GM21619 (cell line): ENCODE measurements around the gene ELFN2.

Experiments
- ATAC-seq: cut with Tn5 transposase; IDR thresholded peaks from one replicate; pipeline ENCODE4 v1.9.1; 2021; ENCODE audit not compliant: unreplicated experiment

Gene ELFN2

GRCh38 chr22:37428649-37429586, 1.6 kb upstream of the ELFN2 start:
- ATAC-seq = no peak

- ATAC-seq = no peak
Observed at GRCh38 chr22:37427711-37428635, 694 bp upstream of the ELFN2 start.

DNA sequence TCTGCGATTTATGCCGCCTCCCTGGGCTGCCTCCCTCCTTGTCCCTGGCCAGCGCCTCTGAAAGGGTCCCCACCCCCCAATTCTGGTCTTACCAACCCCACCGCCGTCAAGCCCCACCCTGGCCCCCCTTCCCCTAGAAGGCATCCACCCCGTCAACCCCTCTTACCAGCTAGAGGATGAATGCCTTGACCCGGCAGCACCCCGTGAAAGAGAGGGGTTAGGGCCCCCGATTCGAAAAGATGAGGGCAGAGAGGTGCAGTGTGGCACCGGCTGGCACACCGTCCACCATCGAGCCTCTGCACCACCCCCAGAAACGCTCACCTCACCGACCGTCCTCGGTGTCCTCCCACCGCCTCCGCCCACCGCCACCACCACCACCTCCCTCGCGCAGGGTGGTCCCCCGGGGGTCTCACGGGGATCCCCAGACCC, 559 bp downstream of the ELFN2 start:
- ATAC-seq = no peak

GRCh38 chr22:37425800-37426705, 1.2 kb downstream of the ELFN2 start:
- no peak for ATAC-seq

DNA sequence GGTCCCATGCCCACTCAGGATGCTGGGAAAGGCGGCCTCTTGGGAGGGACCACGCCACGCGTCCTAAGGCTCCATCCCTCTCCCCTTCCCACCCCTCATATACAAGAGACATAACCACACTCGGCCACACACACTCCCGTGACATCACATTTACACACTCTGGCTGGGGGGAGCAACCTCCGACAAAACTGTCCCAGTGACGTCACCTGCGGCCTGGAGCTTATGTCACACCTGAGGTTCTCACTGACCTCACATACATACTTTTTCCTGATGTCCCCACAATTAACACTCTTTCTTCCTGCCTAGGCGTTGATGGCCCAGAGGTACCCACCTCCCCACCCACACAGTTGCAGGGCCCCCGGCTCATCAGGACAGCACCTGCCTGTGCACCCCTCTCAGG, 1.9 kb downstream of the ELFN2 start:
- no peak for ATAC-seq

- ATAC-seq = no peak
Observed at GRCh38 chr22:37423283-37423682, 4.0 kb downstream of the ELFN2 start.

DNA sequence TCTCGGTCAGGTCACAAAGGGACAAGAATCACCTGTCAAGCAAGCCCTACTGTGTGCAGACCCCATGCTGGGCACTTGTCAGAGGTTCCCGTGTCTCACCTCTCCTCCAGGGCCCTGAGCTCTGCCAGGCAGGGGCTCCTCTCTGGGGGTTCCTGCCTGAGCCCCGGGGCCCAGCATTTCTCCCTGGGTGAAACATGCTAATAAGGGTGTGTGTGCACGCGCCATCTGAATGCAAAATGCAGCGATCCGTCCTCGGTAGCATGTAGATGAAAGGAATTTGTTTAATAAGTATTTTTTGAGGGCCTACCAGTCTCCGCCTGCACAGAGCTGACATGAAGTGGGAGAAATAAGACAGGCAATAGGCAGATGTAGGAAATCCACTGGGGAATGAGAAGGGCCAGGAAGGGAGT, 5.8 kb downstream of the ELFN2 start:
- no peak for ATAC-seq

- ATAC-seq = no peak
Observed at GRCh38 chr22:37420686-37421467, 6.4 kb downstream of the ELFN2 start.

GRCh38 chr22:37419969-37420685, 7.2 kb downstream of the ELFN2 start:
- no peak for ATAC-seq

DNA sequence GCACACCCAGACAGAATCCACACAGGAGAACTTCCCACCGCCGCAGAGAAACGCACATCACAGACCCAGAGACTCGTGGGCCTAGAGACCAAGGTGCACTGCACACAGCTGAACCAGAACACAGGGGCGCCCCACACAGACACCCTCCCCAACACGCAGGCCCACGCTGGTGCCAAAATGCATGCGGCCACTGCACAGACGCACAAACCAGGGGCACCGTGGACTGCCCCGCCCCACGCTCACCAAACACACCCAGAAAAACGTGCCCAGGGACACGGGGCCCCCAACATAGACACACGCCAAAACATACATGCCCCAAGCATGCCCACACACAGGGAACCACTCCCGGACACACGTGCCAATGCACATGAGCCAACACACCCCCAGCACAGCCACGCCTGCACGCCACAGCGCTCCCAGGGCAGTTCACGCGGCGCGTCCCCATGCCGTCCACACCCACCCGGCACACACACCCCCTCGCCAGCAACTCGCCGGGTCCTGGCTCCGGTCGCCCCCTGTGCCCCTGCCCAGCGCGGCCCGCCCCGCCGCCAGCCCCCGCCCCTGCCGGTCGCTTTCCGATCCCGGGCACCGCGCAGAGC, 7.8 kb downstream of the ELFN2 start:
- no peak for ATAC-seq

DNA sequence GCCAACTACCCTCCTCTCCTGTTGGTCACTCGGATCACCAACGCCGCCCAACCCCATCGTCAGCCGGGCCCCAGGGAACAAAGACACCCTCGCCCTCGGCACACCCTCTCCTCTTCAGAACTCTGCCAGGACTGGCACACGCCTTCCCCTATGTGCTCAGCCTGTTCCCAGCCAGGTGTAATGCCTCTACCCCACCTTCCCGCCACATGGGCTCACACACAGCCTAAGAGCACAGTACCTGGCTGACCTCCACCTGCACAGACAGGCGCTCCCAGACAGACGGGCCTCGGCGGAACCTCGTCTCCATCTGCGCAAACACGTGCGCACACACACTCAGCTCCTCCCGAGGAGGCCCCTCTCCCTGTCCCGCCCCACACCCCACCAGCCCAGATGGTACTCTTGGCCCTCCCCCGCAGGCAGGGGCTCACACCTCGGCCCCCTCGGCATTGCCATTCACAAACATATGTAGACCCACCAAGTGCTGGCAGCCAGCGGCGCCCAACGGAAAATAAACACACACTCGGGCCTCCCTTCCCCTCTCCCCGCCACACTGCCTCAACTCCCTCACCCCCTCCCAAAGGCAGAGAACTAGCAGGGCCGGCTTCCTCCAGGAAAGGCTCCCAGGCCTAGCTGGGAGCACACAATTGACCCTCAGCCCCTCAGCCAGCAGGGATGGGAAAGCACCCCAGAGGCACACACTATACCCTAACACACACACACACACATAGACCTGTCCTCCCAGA, 8.5 kb downstream of the ELFN2 start:
- ATAC-seq = no peak

DNA sequence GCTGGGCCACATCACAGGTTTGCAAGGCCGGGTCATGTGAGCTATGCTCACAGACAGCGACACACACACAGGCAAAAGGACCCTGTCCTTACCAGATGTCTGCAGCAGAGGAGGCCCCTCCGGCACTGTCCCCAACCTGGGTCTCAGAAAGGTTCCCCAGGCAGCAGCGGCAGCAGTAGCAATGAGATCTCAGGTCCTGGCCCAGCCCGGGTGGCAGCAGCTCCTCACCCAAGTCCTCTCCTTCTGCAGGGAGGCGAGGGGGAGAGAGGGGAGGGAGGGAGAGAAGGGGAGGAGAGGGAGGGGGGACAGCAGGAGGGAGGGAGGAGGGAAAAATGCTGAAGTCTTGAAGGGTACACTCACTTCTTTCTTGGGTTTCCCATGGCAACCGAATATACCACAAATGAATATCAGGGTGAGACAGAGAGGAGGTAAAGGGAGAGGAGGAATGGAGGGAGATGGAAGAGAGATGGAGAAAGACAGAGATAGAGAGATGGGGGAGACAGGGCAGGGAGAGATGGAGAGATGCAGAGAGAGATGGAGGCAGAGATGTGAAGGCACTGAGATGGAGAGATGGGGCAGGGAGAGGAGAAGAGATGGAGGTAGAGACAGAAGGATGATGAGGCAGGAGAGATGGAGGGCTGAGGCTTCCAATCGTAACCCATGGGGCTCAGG, 9.5 kb downstream of the ELFN2 start:
- ATAC-seq = no peak

GRCh38 chr22:37417264-37417663, 10.0 kb downstream of the ELFN2 start:
- ATAC-seq = no peak

- no peak for ATAC-seq
Observed at GRCh38 chr22:37416827-37417226, 10.5 kb downstream of the ELFN2 start.

- ATAC-seq = no peak
Observed at GRCh38 chr22:37416389-37416788, 10.9 kb downstream of the ELFN2 start.

DNA sequence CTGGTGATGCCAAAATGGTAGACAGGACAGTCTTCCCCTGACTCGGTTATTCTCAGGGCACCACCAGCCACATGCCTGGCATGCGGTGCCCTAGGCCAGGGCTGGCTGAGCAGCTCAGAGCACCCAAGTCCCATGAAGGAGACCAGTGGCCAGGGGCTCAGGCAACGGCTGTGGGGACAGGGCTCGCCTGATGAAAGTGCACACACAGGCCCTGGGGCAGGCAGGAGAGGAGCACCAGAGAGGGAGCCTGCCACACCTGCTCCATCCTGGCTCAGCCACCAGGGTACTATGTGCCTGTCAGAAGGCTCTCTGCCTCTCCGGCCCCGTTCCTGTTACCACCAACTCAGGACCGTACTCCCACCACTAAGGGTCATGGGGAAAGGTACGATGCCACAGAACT, 12.1 kb downstream of the ELFN2 start:
- no peak for ATAC-seq

GRCh38 chr22:37414288-37414687, 13.0 kb downstream of the ELFN2 start:
- ATAC-seq = no peak

DNA sequence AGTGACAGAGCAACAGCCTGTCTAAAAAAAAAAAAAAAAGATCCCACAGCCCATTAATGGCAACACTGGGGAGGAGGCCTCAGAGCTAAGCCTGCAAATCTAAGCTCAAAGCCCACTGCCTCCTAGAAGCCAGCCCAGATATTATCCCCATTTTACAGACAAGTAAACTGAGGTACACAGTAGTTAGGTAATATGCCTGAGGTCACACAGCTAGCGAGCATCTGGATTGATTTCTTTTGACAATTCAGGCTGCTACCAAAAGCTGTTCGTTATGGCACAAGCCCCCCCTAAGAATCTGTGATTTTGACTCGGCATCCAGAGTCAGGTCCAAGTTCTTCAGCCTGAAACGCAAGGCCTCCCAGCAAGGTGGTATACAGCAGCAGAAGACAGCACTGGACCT, 13.7 kb downstream of the ELFN2 start:
- no peak for ATAC-seq
